Memory B cell (primary cell): ENCODE results near the gene VWA5B1.

Source experiments
- ATAC-seq: fragments of 150-1000 bp; cut with Tn5 transposase; 2 replicates; pipeline ENCODE4 v1.10.0; 2021; ENCODE audit warnings: low read depth, mild to moderate bottlenecking, moderate library complexity
- DNase-seq, 2 donors: peaks; one replicate each; pipeline ENCODE4 v3.0.0; 2022; ENCODE audit warnings: low spot score in 2 of 2
- H3K27ac Mint-ChIP-seq: one replicate; pipeline ENCODE4 v1.8.0; 2022; ENCODE audit warnings: mild to moderate bottlenecking, moderate library complexity, mixed read lengths
- H3K27me3 Mint-ChIP-seq: one replicate; pipeline ENCODE4 v1.8.0; 2022; ENCODE audit warnings: mixed read lengths
- H3K36me3 Mint-ChIP-seq: one replicate; pipeline ENCODE4 v1.8.0; 2022; ENCODE audit warnings: mild to moderate bottlenecking, mixed read lengths
- H3K4me1 Mint-ChIP-seq: one replicate; pipeline ENCODE4 v1.8.0; 2022; ENCODE audit warnings: mixed read lengths
- H3K4me3 Mint-ChIP-seq: one replicate; pipeline ENCODE4 v1.8.0; 2022; ENCODE audit warnings: mild to moderate bottlenecking, moderate library complexity, mixed read lengths
- H3K9me3 Mint-ChIP-seq: one replicate; pipeline ENCODE4 v1.8.0; 2022; ENCODE audit warnings: mixed read lengths

Gene VWA5B1

DNA sequence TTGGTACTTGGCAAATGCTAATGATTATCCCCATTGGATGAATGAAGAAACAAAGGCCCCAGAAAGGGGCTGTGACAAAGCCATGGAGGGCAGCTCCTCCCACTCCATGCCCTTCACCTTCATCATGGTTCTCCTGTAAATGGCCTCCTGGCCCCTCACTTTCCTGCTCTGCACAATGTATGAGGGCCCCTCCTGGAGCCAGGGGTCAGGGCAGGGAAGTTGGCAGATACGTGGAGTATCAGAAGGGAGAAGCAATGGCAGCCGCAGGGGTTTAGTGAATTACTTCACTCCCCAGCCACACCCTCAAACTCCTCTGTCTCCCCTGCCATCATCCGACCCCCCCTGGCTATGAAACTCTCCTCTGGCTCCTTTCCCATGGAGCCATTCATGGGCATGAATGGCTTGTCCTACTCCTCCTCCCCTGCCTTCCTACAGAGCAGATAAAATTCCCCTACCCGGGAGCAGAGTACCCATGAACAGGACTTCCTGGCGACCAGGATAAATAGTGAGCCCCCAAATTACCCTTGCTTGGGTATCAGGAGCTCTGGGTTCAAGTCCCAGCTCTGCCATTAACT lies 109.0 kb downstream of the VWA5B1 start:
- peaks cover 2% of the 10 kb centered on the region for H3K36me3 Mint-ChIP-seq
- DNase-seq (no peak), ATAC-seq (no peak)
- peak overlapping the region; percentile 51 for H3K27ac Mint-ChIP-seq
- no peak overlapping the region for H3K4me3 Mint-ChIP-seq
- H3K9me3 Mint-ChIP-seq, result no peaks in the 10 kb centered on the region
- no peaks in the 10 kb centered on the region for H3K27me3 Mint-ChIP-seq
- peaks cover 27% of the 10 kb centered on the region for H3K4me1 Mint-ChIP-seq

DNA sequence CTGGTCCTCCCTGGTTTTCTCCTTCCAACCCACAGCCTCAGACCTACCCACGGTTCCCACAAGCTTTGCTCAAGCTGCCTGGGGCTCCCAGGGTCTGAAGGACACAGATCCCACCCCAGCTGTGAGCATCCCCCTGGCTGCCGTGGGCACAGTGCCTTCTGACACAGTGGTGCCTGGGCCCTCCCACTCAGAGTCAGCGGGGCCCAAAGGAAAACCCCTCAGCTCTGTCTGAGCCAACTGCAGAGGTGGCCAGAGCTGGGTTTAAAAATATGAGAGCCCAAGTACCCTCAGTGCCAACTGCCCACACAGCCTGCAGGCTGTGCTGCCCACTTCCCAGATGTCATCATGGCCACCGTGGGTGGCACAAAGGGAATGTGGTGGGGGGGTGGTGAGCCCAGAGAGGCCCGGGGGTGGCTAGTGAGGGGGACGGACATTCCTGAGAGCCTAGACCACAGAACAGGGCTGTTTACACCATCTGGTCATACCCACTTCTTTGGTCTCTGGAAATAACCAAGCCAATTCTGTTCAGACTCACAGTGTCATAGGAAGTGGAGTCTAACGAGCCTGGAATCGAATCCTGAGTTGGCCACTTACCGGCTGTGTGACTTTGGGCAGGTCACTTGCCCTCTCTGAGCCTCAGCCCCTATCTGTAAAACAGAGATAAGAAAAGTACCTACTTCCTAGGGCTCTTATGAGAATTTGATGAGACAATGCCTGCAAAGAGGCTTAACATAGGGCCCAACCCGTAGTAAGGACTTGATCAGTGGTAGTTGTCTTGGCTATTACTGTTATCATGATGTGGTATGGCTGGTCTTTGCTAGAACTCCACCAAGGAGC lies 109.9 kb downstream of the VWA5B1 start:
- ATAC-seq (no peak), DNase-seq (no peak)
- H3K27me3 Mint-ChIP-seq, result no peaks in the 10 kb centered on the region
- H3K9me3 Mint-ChIP-seq, result no peaks in the 10 kb centered on the region
- peaks cover 2% of the 10 kb centered on the region for H3K36me3 Mint-ChIP-seq
- no peak overlapping the region for H3K4me3 Mint-ChIP-seq
- H3K27ac Mint-ChIP-seq, result peak overlapping the region; percentile 51
- H3K4me1 Mint-ChIP-seq, result peaks cover 35% of the 10 kb centered on the region

- H3K4me1 Mint-ChIP-seq, result peaks cover 43% of the 10 kb centered on the region
- no peaks in the 10 kb centered on the region for H3K9me3 Mint-ChIP-seq
- H3K36me3 Mint-ChIP-seq, result peaks cover 2% of the 10 kb centered on the region
- H3K27me3 Mint-ChIP-seq, result no peaks in the 10 kb centered on the region
- no peak for ATAC-seq
- no peak overlapping the region for H3K4me3 Mint-ChIP-seq
- no peak for DNase-seq
- H3K27ac Mint-ChIP-seq, result no peak overlapping the region
Observed at GRCh38 chr1:20401405-20402010, 110.8 kb downstream of the VWA5B1 start.

GRCh38 chr1:20402585-20403422 lies 112.1 kb downstream of the VWA5B1 start:
- no peaks in the 10 kb centered on the region for H3K9me3 Mint-ChIP-seq
- H3K27me3 Mint-ChIP-seq, result no peaks in the 10 kb centered on the region
- H3K36me3 Mint-ChIP-seq, result peaks cover 2% of the 10 kb centered on the region
- H3K4me1 Mint-ChIP-seq, result peaks cover 53% of the 10 kb centered on the region
- H3K27ac Mint-ChIP-seq, result peak overlapping the region; percentile 90
- H3K4me3 Mint-ChIP-seq, result peak overlapping the region; percentile 15
- DNase-seq (no peak), ATAC-seq (no peak)

- H3K4me1 Mint-ChIP-seq, result peaks cover 57% of the 10 kb centered on the region
- peak overlapping the region; percentile 59 for H3K4me3 Mint-ChIP-seq
- no peaks in the 10 kb centered on the region for H3K36me3 Mint-ChIP-seq
- no peak for ATAC-seq
- H3K9me3 Mint-ChIP-seq, result no peaks in the 10 kb centered on the region
- peak overlapping the region; percentile 90 for H3K27ac Mint-ChIP-seq
- H3K27me3 Mint-ChIP-seq, result no peaks in the 10 kb centered on the region
- no peak for DNase-seq
Observed at GRCh38 chr1:20403423-20404145, 112.9 kb downstream of the VWA5B1 start.

GRCh38 chr1:20404466-20404865 lies 113.8 kb downstream of the VWA5B1 start:
- ATAC-seq (peak; percentile 74), DNase-seq (peak; percentile 49 to 72)
- no peaks in the 10 kb centered on the region for H3K36me3 Mint-ChIP-seq
- H3K4me3 Mint-ChIP-seq, result peak overlapping the region; percentile 59
- H3K27me3 Mint-ChIP-seq, result no peaks in the 10 kb centered on the region
- H3K27ac Mint-ChIP-seq, result peak overlapping the region; percentile 90
- H3K4me1 Mint-ChIP-seq, result peaks cover 57% of the 10 kb centered on the region
- no peaks in the 10 kb centered on the region for H3K9me3 Mint-ChIP-seq
